Kidney (tissue), 14 donors: ENCODE data around the gene MTOR. TPM values are rescaled to one million over a fixed set of nuclear protein-coding genes. Genes with fewer than 3 reads are reported as not detected.

Experiments
- DNase-seq, 5 donors: peaks; one replicate each; pipeline ENCODE4 v3.0.0-alpha.2; 2013 to 2020
- FAIRE-seq: peaks from 2 replicates; lab custom pipeline; 2012; peaks lifted over from hg19 to GRCh38; lab: Jason Lieb, UNC
- H3K27ac ChIP-seq, 2 donors: one replicate each; pipeline ENCODE4 v1.7.0; 2013; ENCODE audit warnings: low read depth in 2 of 2, low read length in 2 of 2, inconsistent platforms in 1 of 2
- H3K27me3 ChIP-seq: one replicate; pipeline ENCODE4 v1.7.1; 2013; ENCODE audit warnings: low read length, inconsistent platforms; ENCODE audit not compliant: control insufficient read depth, insufficient read depth
- H3K36me3 ChIP-seq, 3 donors: one replicate each; pipeline versions ENCODE4 v1.7.0 to v1.7.1; 2013; ENCODE audit warnings: low read length in 3 of 3, control low read depth in 1 of 3, inconsistent platforms in 1 of 3; ENCODE audit not compliant: insufficient read depth in 3 of 3, control insufficient read depth in 2 of 3
- H3K4me1 ChIP-seq, 3 donors: one replicate each; pipeline versions ENCODE4 v1.7.0 to v1.7.1; 2013; ENCODE audit warnings: low read length in 3 of 3, inconsistent platforms in 1 of 3, low read depth in 1 of 3; ENCODE audit not compliant: control insufficient read depth in 2 of 3, insufficient read depth in 2 of 3
- H3K4me3 ChIP-seq, 3 donors: one replicate each; pipeline versions ENCODE4 v1.7.0 to v1.8.1; 2013; ENCODE audit warnings: low read length in 3 of 3, control low read depth in 1 of 3, inconsistent platforms in 1 of 3
- H3K9ac ChIP-seq, 3 donors: one replicate each; pipeline versions ENCODE4 v1.7.0 to v1.7.1; 2013; ENCODE audit warnings: low read length in 3 of 3, control low read depth in 1 of 3, inconsistent platforms in 1 of 3
- H3K9me3 ChIP-seq, 3 donors: one replicate each; pipeline versions ENCODE4 v1.7.0 to v1.7.1; 2013; ENCODE audit warnings: low read length in 3 of 3, control low read depth in 1 of 3, inconsistent platforms in 1 of 3; ENCODE audit not compliant: control insufficient read depth in 2 of 3, insufficient read depth in 1 of 3
- intact Hi-C: fragments of 100-400 bp; cut with DNase I; formaldehyde crosslinking; loops from one replicate; pipeline ENCODE4 v1.11.1; 2022
- polyA plus RNA-seq: library from polyadenylated mRNA; stranded (reverse); fragments of 350-450 nt; fragmentation: Illumina TruSeq; extraction: RNeasy Lipid Tissue Mini Kit (QIAGEN cat#74804); gene quantifications from one replicate; pipeline ENCODE4 v1.2.3, GENCODE V29; 2014; ENCODE audit warnings: low read depth, low replicate concordance; ENCODE audit not compliant: insufficient read depth
- total RNA-seq: library from RNA; stranded (reverse); fragmentation: NEBNext Ultra II Directional; extraction: Animal tissue kit (Norgen Biotek cat#: 25700); gene quantifications from one replicate; pipeline ENCODE4 v1.2.1, GENCODE V29; 2021
- TF ChIP-seq, protein P1 (sequence below): IDR thresholded peaks from 3 replicates; pipeline ENCODE4 v1.5.1; 2012; ENCODE audit warnings: mild to moderate bottlenecking, moderate library complexity, borderline replicate concordance; ENCODE audit not compliant: insufficient read depth; ENCODE audit errors: extremely low read depth
- donor health status: control.
- donor health status: control.
- donor health status: control.
- donor health status: control.
- donor health status: control.
- donor health status: DM: yes; HTN: yes; CAD: no.
- donor health status: Normal renal cell carcinoma (clear cell type).

MTOR gene
- total and polyA plus RNA-seq, 2 donors from 2014 or later: 16.0 to 36.8 TPM

DNA sequence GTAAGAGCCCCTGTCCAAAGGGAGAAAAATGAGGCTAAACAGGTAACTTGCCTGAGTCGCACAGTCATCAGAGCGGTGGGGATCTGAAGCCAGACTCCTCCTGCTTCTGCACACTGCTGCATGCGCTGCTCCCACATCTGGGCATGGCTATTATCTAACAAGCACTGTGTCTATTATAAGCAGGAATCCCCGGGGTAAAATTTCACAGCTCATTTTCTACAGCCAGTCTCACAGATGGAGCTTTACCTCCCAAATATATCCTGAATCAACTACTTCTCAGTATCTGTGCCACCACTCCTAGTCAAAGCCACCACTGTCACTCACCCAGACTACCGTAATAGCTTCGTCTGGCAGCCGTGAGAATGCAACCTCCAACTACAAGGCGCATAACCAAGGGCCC lies 9.8 kb downstream of the MTOR start:
- no peaks in the 10 kb centered on the region for H3K27me3 ChIP-seq
- no peaks in the 10 kb centered on the region for H3K9me3 ChIP-seq
- intact Hi-C loops: no loop called here
- peaks cover 8 to 49% (median 45%) of the 10 kb centered on the region in 3 donors for H3K36me3 ChIP-seq
- H3K4me3 ChIP-seq: no peak overlapping the region
- DNase-seq (no peak), FAIRE-seq (no peak)
- no peak overlapping the region for H3K27ac ChIP-seq
- TF ChIP-seq, protein P1, sequence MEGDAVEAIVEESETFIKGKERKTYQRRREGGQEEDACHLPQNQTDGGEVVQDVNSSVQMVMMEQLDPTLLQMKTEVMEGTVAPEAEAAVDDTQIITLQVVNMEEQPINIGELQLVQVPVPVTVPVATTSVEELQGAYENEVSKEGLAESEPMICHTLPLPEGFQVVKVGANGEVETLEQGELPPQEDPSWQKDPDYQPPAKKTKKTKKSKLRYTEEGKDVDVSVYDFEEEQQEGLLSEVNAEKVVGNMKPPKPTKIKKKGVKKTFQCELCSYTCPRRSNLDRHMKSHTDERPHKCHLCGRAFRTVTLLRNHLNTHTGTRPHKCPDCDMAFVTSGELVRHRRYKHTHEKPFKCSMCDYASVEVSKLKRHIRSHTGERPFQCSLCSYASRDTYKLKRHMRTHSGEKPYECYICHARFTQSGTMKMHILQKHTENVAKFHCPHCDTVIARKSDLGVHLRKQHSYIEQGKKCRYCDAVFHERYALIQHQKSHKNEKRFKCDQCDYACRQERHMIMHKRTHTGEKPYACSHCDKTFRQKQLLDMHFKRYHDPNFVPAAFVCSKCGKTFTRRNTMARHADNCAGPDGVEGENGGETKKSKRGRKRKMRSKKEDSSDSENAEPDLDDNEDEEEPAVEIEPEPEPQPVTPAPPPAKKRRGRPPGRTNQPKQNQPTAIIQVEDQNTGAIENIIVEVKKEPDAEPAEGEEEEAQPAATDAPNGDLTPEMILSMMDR: no peak
- no peak overlapping the region for H3K9ac ChIP-seq
- peaks cover 0 to 5% (median 0%) of the 10 kb centered on the region in 3 donors for H3K4me1 ChIP-seq

DNA sequence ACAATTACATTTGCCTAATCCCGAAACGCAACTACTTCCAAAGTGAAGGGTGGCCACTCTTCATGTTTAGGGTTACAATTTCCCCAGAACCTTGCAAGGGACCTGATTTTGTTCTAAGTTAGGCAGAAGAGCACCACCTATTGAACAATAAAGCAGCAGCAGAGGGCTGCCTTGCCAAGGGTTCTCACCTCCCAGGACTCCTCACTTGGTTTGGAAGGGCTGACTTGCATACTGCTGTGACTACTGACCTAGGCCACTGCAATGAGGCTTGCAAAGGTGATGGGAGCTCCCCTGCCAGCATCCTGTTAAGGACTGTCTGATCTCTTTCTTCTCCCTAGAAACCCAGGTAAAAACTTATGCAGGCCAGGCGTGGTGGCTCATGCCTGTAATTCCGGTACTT lies 14.2 kb downstream of the MTOR start:
- H3K4me3 ChIP-seq: no peak overlapping the region
- H3K4me1 ChIP-seq: no peaks in the 10 kb centered on the region
- intact Hi-C loops: loop anchor here (10.0 kb wide), 1 partner anchor 397 kb away; no protein-coding TSS in a partner anchor
- no peaks in the 10 kb centered on the region for H3K27me3 ChIP-seq
- no peak for FAIRE-seq
- no peak for DNase-seq
- H3K36me3 ChIP-seq: peaks cover 4 to 28% (median 27%) of the 10 kb centered on the region in 3 donors
- H3K27ac ChIP-seq: no peak overlapping the region
- no peak overlapping the region for H3K9ac ChIP-seq
- no peaks in the 10 kb centered on the region for H3K9me3 ChIP-seq
- TF ChIP-seq, protein P1: no peak

DNA sequence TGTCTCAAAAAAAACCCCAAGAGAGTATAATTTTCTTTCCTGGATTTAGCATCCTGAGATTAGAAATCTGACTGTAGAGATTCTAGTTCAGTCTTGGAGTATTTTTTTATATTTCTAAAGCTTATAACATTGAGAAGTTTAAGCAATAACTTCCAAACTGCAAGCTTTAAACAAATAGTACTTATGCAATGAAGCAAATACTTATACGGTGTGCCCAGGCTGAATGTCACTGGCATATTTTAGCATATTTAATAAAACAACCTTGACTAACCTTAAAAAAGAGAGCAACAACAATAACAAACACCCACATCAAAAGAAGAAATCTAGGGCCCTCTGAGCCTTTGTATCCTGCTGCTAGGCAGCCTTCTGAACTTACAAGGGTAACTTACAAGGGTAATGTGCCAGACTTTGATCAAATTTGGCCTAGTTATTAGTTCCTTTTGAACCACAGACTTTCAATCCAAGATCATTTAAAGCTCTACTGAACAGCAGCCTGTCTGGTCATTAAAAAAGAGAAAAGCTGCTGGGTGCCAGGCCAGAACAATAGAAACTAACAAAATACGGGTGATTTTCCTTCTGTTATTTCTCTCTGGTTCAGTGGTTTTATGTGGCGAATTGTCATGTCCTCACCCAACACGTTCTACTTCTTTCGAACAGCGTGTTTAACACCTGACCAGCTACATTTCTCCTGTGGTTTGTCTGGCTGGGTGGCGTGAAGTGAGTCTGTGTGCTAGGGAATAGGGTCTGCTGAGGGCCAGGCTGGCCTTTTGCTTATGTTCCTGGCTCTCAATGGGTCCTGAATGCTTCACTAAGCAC lies 16.2 kb downstream of the MTOR start:
- H3K4me1 ChIP-seq: no peaks in the 10 kb centered on the region
- H3K4me3 ChIP-seq: no peak overlapping the region
- peak in 3 of 5 donors; percentile 13 to 31 (median 14) for DNase-seq
- H3K27me3 ChIP-seq: no peaks in the 10 kb centered on the region
- peaks cover 3 to 31% (median 21%) of the 10 kb centered on the region in 3 donors for H3K36me3 ChIP-seq
- H3K27ac ChIP-seq: peak overlapping the region; percentile 19 to 20
- H3K9me3 ChIP-seq: no peaks in the 10 kb centered on the region
- H3K9ac ChIP-seq: no peak overlapping the region
- no peak for FAIRE-seq
- TF ChIP-seq, protein P1: no peak
- intact Hi-C loops: loop anchor here (10.0 kb wide), 1 partner anchor 399 kb away; no protein-coding TSS in a partner anchor
